Ovary (tissue), 3 donors: Measurements from ENCODE around the gene KSR1.

ENCODE experiments used
- CTCF ChIP-seq, 3 donors: fragments of 450-650 bp in 2 of 3; fragments of 200-600 bp in 1 of 3; IDR thresholded peaks; one replicate each; pipeline versions ENCODE4 v1.5.1 to v1.8.0; 2016 to 2022; ENCODE audit warnings: antibody characterized with exemption in 3 of 3, mild to moderate bottlenecking in 1 of 3
- EP300 ChIP-seq: sonication (generic); formaldehyde crosslinking; IDR thresholded peaks from one replicate; pipeline ENCODE4 v1.6.1; 2017; ENCODE audit warnings: antibody characterized with exemption
- POLR2A ChIP-seq: fragments of 450-650 bp; IDR thresholded peaks from one replicate; pipeline ENCODE4 v1.6.1; 2017; ENCODE audit warnings: antibody characterized with exemption, mild to moderate bottlenecking, moderate library complexity
- donor health status: DM: no; HTN: no; CAD: no.

- TF ChIP-seq POLR2A (no peak), CTCF (IDR thresholded peaks at IDR 0.05) (no peak), EP300 (no peak)
Observed at GRCh38 chr17:27496971-27497370, 40.7 kb downstream of the KSR1 start.
